Large intestine (tissue), 3 donors: Measurements from ENCODE around the gene SH3PXD2A. TPM values are rescaled to one million over a fixed set of nuclear protein-coding genes. Genes with fewer than 3 reads are reported as not detected.

Experiments
- DNase-seq, 2 donors: peaks; one replicate each; pipeline versions ENCODE4 v3.0.0 to v3.0.0-alpha.2; 2013
- H3K27ac ChIP-seq: one replicate; pipeline ENCODE4 v1.5.1; 2013; ENCODE audit warnings: low read length
- H3K27me3 ChIP-seq: 2 replicates; pipeline ENCODE4 v1.6.1; 2013; ENCODE audit warnings: low read length; ENCODE audit not compliant: control insufficient read depth, insufficient read depth
- H3K36me3 ChIP-seq: 2 replicates; pipeline ENCODE4 v1.6.1; 2013; ENCODE audit warnings: low read length; ENCODE audit not compliant: control insufficient read depth, insufficient read depth
- H3K4me1 ChIP-seq: one replicate; pipeline ENCODE4 v1.6.1; 2013; ENCODE audit warnings: low read length; ENCODE audit not compliant: control insufficient read depth, insufficient read depth
- H3K4me3 ChIP-seq: one replicate; pipeline ENCODE4 v1.5.1; 2013; ENCODE audit warnings: low read length
- H3K9me3 ChIP-seq: one replicate; pipeline ENCODE4 v1.6.1; 2013; ENCODE audit warnings: mild to moderate bottlenecking, low read depth, low read length, moderate library complexity; ENCODE audit not compliant: control insufficient read depth
- WGBS: methylation state at CpG from one replicate; pipeline ENCODE4 v1.1.5; 2013; ENCODE audit warnings: low lambda C conversion rate; ENCODE audit not compliant: insufficient coverage; 5-methylcytosine and 5-hydroxymethylcytosine counted together
- polyA plus RNA-seq: library from polyadenylated mRNA; unstranded; fragments of 120-200 nt; gene quantifications from one replicate; pipeline ENCODE4 v1.2.1, GENCODE V29; 2013

The SH3PXD2A gene
- polyA plus RNA-seq, 1 donor: 32.0 TPM

DNA sequence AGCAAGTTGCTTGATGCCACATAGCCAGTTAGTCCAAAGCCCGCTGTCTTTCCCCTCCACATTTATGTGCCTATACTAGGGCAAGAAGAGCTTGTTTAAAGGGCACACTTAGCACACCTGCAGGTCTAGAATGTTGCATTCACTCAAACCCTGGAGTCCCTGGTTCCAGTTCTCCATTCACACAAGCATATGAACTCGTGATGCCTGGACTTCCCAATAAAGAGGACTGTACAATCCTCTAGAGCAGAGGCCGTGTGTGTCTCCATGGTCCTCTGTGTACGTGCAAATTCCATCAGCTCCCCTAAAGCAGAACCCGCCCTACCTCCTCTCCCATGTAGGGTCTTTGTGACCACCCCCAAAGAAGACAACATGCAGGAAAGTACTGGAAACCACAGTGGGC lies 3.0 kb upstream of the SH3PXD2A start:
- no peak overlapping the region for H3K27ac ChIP-seq
- H3K36me3 ChIP-seq: no peaks in the 10 kb centered on the region
- H3K4me1 ChIP-seq: peaks cover 14% of the 10 kb centered on the region
- no peaks in the 10 kb centered on the region for H3K9me3 ChIP-seq
- DNase-seq: no peak
- 88% methylated on average over 1 of the region's 5 CpGs for WGBS
- H3K4me3 ChIP-seq: no peak overlapping the region
- no peaks in the 10 kb centered on the region for H3K27me3 ChIP-seq

DNA sequence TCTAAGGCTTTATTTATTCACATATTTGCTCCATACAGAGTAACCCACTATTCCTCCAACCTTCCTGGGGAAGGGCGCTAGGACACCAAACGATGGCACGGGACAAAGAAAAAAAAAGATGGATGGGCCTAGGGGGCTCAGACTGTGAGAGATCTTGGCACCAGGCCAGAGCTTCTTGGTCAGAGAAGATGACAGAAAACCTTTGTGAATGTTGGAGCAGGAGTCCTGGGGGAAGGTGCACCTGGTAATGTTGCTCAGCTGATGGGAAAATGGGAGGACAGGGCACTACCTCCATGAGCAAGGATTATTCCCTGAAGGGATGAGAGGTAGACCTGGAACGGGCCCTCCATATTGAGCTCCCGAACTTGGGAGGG lies 1.4 kb upstream of the SH3PXD2A start:
- WGBS: no CpG with 5 or more reads among the region's 5 CpGs
- no peaks in the 10 kb centered on the region for H3K27me3 ChIP-seq
- H3K4me3 ChIP-seq: no peak overlapping the region
- no peak for DNase-seq
- peaks cover 24% of the 10 kb centered on the region for H3K4me1 ChIP-seq
- no peak overlapping the region for H3K27ac ChIP-seq
- H3K36me3 ChIP-seq: no peaks in the 10 kb centered on the region
- H3K9me3 ChIP-seq: no peaks in the 10 kb centered on the region

DNA sequence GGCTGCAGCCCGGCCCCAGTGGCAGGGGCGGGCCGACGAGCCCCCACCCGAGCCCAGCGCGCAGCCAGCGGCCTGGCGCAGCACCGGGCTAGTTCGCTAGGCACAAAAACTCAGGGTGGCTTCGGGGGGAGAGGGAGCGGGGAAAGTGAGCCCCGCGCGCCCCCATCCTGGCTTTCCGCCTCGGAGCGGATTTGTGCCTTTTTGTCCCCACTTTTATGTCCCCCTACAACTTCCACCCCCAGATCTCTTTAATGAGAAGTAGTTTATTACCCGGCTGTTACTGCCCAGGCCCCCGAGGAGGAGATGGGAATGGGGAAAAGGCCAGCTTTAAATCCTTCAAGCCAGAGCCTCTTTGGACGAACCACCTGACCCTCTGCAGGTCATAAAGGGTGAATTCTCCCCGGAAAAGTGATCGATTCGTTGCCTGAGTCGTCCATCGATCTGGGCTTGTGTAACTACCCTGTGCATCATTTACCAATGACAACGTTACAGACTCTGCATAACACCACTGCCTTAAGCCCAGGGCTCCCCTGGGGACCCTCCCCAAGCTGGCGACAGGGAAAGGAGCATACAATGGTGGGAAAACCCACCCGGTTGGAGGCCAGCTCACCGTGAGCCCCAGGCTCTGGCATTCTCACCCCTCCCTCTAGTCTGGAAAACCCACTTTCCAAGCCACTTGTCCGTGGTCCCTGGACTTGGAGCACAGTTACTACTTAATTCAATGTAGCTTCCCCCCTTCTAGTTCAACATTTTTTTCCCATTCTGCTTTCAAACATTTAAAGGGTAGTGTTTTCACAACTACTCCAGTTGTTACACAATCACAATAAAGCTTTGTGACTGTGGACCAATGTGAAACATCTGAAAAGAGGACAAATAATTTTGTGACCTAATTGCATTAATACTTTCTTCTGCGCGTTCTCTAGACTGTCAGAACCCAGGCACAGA lies 748 bp upstream of the SH3PXD2A start:
- Histone ChIP-seq H3K4me1 (peaks cover 29% of the 10 kb centered on the region), H3K27me3 (no peaks in the 10 kb centered on the region), H3K36me3 (no peaks in the 10 kb centered on the region), H3K9me3 (no peaks in the 10 kb centered on the region), H3K4me3 (peak overlapping the region; percentile 41), H3K27ac (no peak overlapping the region)
- WGBS: no CpG with 5 or more reads among the region's 34 CpGs
- DNase-seq: no peak

DNA sequence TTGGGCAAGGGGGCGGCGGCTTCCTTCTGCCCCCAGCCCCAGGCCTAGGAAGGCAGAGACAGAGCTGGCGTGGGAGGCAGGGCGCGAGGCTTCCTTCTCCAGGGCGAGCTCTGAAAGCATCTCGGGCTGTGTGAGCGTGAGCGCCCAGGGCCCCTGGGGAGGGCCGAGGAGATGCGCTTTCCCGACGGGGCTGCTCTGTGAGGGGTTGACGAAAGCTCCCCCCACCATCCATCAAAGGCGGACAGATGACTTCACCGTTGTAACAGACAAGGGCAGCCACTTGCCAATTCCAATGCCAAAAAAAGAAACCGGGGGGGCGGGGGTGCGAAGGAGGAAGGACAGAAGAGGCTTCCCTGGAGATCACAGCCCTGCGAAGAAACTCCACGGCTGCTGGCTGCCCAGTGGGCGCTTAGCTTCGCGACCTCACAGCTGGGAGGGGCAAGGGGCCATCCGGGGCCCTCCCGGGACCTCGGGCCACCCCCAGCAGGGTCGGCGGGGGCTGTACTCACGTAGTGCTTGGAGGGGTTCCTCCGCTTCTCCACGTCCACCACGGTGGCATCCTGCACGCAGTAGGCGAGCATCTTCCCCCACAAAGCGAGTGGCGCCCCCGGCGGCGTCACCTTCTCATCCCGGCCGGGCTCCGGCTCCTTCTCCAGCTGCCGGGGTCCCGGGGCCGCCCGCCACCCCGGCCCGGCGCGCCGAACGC lies 537 bp downstream of the SH3PXD2A start:
- DNase-seq: peak in 1 of 2 donors; percentile 55
- WGBS: no CpG with 5 or more reads among the region's 53 CpGs
- peak overlapping the region; percentile 59 for H3K27ac ChIP-seq
- H3K4me1 ChIP-seq: peaks cover 38% of the 10 kb centered on the region
- no peaks in the 10 kb centered on the region for H3K36me3 ChIP-seq
- H3K4me3 ChIP-seq: peak overlapping the region; percentile 89
- H3K9me3 ChIP-seq: no peaks in the 10 kb centered on the region
- no peaks in the 10 kb centered on the region for H3K27me3 ChIP-seq

DNA sequence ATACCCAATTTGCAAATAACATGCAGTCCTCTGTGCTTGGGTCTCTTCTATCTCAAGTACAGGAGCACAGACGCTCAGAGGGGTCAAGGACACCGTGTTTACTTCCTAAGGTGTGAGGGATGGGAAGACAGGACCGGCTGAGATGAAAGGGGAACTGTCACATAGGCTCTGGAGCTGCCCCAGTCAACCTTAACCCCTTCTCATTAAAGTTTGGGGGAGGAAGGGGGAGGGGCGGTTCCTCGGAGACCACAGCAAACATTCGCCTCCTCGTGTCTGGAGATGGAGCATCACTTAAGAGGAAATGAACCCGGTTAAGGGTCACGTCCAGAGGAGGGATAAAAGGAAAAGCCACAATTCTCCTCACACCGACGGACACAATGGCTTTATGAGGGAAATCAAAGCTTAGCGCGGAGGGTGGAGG lies 1.1 kb downstream of the SH3PXD2A start:
- no peaks in the 10 kb centered on the region for H3K36me3 ChIP-seq
- peak overlapping the region; percentile 89 for H3K4me3 ChIP-seq
- peak in 1 of 2 donors; percentile 73 for DNase-seq
- no peaks in the 10 kb centered on the region for H3K27me3 ChIP-seq
- no peaks in the 10 kb centered on the region for H3K9me3 ChIP-seq
- H3K4me1 ChIP-seq: peaks cover 38% of the 10 kb centered on the region
- WGBS: 10% methylated on average over 2 of the region's 13 CpGs
- H3K27ac ChIP-seq: peak overlapping the region; percentile 59

DNA sequence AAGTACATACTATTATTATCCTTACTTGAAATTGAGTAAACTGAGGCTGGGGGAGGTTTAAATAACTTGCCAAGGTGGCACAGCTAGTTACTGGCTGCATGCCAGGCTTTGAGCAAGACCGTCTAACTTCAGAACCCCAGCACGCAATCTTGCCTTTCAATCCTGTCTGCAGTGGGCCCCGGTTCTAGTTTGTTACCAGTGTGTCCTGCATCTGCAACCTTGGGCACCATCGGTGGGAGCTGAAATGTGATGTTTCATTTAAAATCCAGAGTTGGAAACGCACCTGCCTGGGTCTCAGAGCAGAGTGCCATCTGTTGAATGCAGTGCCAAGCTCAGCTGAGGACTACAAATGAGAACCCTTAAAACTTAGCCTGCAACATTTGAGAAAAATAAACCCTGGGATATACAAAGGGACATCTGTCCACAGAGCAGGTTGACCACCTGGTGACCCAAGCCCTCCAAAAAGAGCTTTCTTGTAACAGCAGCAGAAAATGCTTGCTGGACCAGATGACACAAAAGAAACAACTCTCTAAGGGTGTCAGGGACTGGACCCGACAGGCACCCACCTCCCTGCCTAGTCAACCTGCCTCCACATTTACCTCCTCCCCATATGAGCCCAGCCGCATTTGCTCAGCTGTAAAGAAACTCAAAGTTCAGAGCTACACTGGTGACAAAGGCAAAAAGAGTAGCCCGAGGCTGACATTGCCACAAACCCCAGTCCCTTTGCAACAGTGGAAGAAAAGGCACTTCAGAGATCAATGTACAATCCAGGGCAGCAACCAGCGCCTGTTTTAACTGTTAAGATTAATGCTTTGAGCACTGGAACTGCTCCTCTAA lies 1.7 kb downstream of the SH3PXD2A start:
- H3K27me3 ChIP-seq: no peaks in the 10 kb centered on the region
- H3K4me3 ChIP-seq: peak overlapping the region; percentile 89
- H3K4me1 ChIP-seq: peaks cover 34% of the 10 kb centered on the region
- no peaks in the 10 kb centered on the region for H3K36me3 ChIP-seq
- H3K27ac ChIP-seq: peak overlapping the region; percentile 59
- WGBS: no CpG with 5 or more reads among the region's 9 CpGs
- H3K9me3 ChIP-seq: no peaks in the 10 kb centered on the region
- peak in 1 of 2 donors; percentile 82 for DNase-seq

DNA sequence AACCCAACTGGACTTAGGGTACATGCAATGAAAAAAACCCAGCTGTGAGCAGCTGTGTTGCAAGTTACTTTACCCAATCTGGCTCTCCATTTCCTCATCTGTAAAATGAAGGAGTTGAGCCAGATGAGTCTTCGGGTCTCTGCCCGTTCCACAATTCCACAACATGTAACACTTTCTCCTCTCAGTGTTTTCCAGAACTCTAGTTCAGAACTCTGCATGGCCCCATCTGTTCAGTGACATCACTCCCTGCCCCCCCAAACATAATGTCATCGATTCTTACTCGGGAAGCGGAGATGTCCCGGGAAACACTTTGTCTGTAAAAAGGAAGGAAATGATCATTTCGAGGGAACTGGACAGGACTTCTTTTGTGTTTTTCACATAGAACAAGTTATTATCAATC lies 2.5 kb downstream of the SH3PXD2A start:
- no peak overlapping the region for H3K4me3 ChIP-seq
- H3K36me3 ChIP-seq: no peaks in the 10 kb centered on the region
- DNase-seq: no peak
- no peaks in the 10 kb centered on the region for H3K27me3 ChIP-seq
- WGBS: 100% methylated on average over 1 of the region's 7 CpGs
- no peak overlapping the region for H3K27ac ChIP-seq
- no peaks in the 10 kb centered on the region for H3K9me3 ChIP-seq
- H3K4me1 ChIP-seq: peaks cover 34% of the 10 kb centered on the region

DNA sequence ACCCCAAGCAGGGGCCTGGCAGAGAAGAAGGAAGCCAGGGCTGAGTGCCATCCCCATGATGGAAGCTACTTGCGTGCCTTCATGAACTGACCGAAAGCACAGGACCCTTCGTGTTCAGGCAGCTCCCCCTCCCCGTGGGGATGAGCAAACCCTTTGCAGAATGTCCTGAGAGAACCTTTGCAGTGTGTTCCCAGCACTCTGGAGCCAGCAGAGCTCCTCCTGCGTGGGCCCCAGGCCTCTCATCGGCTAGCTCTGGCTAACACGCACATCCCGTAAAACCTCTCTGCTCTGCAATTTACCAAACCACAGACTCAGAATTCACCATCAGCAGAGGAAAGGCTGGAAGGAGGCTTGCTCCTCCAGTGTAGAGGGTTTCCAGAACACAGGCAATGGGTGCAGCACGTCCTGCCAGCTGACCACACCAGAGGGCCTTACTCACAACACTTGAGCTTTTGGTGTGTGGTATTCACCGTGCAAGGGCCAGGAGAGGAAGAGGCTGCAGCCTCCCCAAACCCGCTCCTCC lies 3.1 kb downstream of the SH3PXD2A start:
- H3K4me3 ChIP-seq: no peak overlapping the region
- no peak overlapping the region for H3K27ac ChIP-seq
- peaks cover 34% of the 10 kb centered on the region for H3K4me1 ChIP-seq
- no peak for DNase-seq
- H3K9me3 ChIP-seq: no peaks in the 10 kb centered on the region
- no peaks in the 10 kb centered on the region for H3K36me3 ChIP-seq
- no peaks in the 10 kb centered on the region for H3K27me3 ChIP-seq
- no CpG with 5 or more reads among the region's 11 CpGs for whole genome bisulfite sequencing

DNA sequence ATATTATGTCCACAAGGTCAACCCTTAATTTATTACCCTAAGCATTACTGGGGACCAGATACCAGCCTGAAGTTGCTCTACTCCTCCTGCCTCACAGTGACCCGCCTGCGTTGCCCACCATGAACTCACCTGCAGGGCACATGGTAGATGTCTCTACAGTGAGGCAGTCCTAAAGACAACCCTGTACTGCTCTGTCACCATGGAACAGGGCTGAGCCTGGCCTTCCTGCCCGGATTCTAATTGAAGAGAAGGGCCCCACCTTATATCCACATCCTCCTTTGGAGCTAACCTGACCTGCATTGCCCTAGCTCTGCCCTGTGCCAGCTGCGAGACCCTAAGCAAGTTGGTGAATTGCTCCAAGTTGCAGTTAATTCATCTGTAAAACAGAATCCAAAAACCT lies 4.1 kb downstream of the SH3PXD2A start:
- H3K27me3 ChIP-seq: no peaks in the 10 kb centered on the region
- WGBS: no CpG with 5 or more reads among the region's 4 CpGs
- no peaks in the 10 kb centered on the region for H3K36me3 ChIP-seq
- peaks cover 43% of the 10 kb centered on the region for H3K4me1 ChIP-seq
- no peak for DNase-seq
- H3K9me3 ChIP-seq: no peaks in the 10 kb centered on the region
- H3K27ac ChIP-seq: no peak overlapping the region
- H3K4me3 ChIP-seq: no peak overlapping the region

DNA sequence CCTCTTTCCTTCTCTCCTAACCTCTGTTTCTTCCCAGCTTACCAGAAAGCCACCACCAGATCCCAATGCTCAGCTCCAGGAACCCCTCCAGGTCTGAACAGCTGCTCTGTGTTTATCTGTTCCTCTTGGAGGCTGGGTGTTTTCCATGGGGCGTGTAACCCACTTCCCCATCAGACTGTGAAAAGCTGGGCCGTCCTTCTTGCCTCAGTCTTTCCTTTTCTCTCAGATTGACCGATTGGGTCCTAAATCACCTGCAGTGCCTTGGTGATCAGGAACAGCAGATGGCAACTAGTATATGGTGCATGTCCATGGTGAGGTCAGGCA lies 4.8 kb downstream of the SH3PXD2A start:
- no peak overlapping the region for H3K27ac ChIP-seq
- DNase-seq: no peak
- peaks cover 50% of the 10 kb centered on the region for H3K4me1 ChIP-seq
- H3K36me3 ChIP-seq: no peaks in the 10 kb centered on the region
- H3K9me3 ChIP-seq: no peaks in the 10 kb centered on the region
- no peak overlapping the region for H3K4me3 ChIP-seq
- H3K27me3 ChIP-seq: no peaks in the 10 kb centered on the region
- no CpG with 5 or more reads among the region's 3 CpGs for WGBS
